ENCODE measurements around the gene CMIP.

- TF ChIP-seq CTCF (IDR thresholded peaks at IDR 0.05) (no peak), POLR2A (IDR thresholded peaks at IDR 0.05) (no peak)
These were observed 213.2 kb downstream of the CMIP start for GRCh38 chr16:81657781-81658180.

Measured in prostate gland (tissue), 2 donors.